ENCODE data around the gene ZNF511.

ZNF511 gene

GRCh38 chr10:133274751-133275683, 33.7 kb upstream of the ZNF511 start:
- DNase-seq: peak; percentile 82

- DNase-seq: peak; percentile 33
Observed at GRCh38 chr10:133275684-133276092, 33.0 kb upstream of the ZNF511 start.

- DNase-seq: no peak
Observed at GRCh38 chr10:133276100-133276434, 32.6 kb upstream of the ZNF511 start.

GRCh38 chr10:133276435-133277201, 32.1 kb upstream of the ZNF511 start, which contains the start of gene ADAM8:
Gene ADAM8, minus strand, starts transcription at chr10:133276868. Its CDS starts 51 bp downstream, at chr10:133276817.
- peak; percentile 59 for DNase-seq

- DNase-seq: no peak
Observed at GRCh38 chr10:133277277-133277992, 31.3 kb upstream of the ZNF511 start.

- DNase-seq: no peak
Observed at GRCh38 chr10:133277993-133278576, 30.6 kb upstream of the ZNF511 start.

- DNase-seq: peak; percentile 62
Observed at GRCh38 chr10:133278577-133279265, 30.0 kb upstream of the ZNF511 start.

GRCh38 chr10:133279326-133280226, 29.1 kb upstream of the ZNF511 start:
- DNase-seq: no peak

- no peak for DNase-seq
Observed at GRCh38 chr10:133280391-133281059, 28.2 kb upstream of the ZNF511 start.

GRCh38 chr10:133281084-133281483, 27.6 kb upstream of the ZNF511 start:
- no peak for DNase-seq

GRCh38 chr10:133281628-133282372, 26.9 kb upstream of the ZNF511 start:
- no peak for DNase-seq

- no peak for DNase-seq
Observed at GRCh38 chr10:133282846-133283390, 25.8 kb upstream of the ZNF511 start.

GRCh38 chr10:133283931-133284330, 24.8 kb upstream of the ZNF511 start:
- no peak for DNase-seq

GRCh38 chr10:133285217-133285616, 23.5 kb upstream of the ZNF511 start:
- no peak for DNase-seq

GRCh38 chr10:133286366-133286765, 22.3 kb upstream of the ZNF511 start:
- DNase-seq: no peak

- no peak for DNase-seq
Observed at GRCh38 chr10:133287832-133288500, 20.7 kb upstream of the ZNF511 start.

- no peak for DNase-seq
Observed at GRCh38 chr10:133289761-133290160, 19.0 kb upstream of the ZNF511 start.

GRCh38 chr10:133292919-133293809, 15.6 kb upstream of the ZNF511 start:
- no peak for DNase-seq

All from effector CD4-positive, alpha-beta T cell (primary cell).